ENCODE results near the gene PLEK.
"Not testable (repeated sequence)": the region's sequence is repeated elsewhere in the genome, so short reads cannot be mapped to it uniquely, and the experiment has no call there.

PLEK gene

DNA sequence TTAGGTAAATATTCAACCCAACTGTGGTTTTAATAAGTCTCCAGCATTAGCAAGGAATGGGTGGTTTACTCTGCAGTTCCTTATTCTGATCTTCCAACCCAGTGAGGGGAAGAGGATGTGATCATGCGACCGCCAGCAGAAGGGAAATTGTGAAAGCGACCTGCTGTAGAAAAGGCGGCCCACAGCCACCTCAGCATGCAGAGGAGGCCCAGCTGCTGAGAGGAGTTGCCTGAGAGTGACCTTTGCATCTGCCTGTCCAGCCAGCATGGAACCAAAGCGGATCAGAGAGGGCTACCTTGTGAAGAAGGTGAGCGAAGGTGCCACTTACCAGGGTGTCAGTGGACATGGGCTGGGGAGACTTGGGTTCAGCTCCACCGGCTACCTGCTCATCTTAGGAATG is at the start of gene PLEK:
Gene PLEK (plus strand): TSS at position 196 of the 400 bp plus-strand sequence. CDS start 70 bp downstream, at position 266.
- no peak for DNase-seq

DNA sequence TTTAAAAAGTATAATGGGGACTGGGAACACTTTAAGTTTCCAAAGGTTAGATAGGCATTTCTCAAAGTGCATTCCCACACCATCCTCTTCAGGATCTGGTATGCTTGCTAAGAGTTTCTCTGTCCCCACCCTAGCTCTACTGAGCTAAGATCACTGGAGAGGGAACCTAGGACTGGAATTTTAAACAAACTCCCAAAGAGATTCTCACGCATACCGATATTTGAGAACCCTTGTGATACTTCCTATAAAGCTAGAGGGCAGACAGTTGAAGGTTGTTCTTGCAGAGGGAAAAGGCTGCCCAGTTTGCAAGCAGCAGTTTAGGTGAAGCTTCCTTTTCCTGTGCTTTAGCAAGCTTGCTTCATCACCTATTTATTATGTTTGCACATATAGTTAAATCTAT is 49.0 kb upstream of the PLEK start:
- no peak for DNase-seq

DNA sequence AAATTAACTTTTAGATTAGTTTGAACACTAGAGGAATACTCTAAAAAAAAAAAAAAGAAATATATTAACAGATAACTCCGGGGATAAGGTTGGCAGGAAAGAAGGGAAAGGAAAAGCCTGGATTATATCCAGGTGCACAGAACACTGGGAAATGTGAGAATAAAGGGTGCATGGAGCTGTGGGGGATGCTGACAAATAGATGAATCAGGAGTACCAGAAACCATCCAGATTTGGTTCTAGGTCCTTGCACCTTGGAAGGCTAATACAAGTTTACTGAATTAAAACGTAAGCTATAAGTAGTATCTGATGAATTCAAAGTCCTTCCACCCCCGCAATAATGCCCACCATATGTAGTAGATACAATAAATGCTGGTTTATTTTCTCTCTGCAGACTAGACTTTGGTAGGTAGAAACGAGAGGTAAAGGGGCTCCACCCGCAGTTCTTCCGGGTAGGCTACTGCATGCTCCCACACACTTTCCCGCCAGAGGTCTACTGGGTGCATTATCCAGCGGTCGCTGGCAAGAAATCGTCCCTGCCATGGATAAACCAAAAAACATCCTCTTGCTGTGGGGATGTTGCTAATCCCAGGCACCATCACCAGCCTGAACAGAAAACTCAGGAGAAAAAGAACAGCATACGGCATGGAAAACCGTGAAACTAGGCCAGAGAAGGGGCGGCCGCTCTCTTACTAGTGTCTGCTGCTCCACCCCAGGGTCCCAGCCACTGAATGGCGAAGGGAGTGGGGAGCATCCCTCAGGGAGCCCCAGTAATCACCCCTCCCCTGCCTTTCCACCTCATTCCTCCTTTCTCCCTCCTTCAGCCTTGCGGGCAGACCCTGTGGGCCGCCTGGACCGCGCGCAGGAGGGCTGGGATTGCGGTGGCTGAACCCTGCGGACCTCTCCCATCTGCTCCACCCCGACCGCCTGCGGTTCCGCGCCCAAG is 46.8 kb upstream of the PLEK start:
- no peak for DNase-seq

DNA sequence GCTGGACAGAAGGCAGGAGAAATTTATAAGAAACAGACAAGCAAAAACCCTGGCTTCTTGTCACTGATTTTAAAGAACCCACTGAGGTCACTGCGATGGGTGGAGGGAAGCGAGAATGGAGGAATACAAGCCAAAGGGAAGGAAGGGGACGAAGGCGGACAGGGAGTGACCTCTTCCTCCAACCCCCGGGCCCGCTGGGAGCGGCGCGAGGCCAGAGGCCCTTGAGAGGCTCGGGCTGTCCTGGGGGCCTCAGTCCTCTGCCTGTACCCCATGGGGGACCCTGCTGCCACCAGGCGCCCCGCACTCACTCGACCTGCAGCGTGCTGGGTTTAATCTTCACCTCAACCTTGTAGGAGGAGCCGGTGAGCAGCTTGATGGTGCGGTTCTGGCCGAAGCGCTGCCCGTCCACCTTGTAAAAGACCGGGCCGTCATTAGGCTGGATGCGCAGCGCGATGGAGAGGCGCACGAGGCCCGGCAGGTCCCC is 46.1 kb upstream of the PLEK start:
- no peak for DNase-seq

- no peak for DNase-seq
These were observed 45.5 kb upstream of the PLEK start, which contains the start of gene CNRIP1 for GRCh38 chr2:68319398-68320117. Gene CNRIP1, minus strand, starts transcription at chr2:68319949. Its CDS starts 549 bp downstream, at chr2:68319400.

DNA sequence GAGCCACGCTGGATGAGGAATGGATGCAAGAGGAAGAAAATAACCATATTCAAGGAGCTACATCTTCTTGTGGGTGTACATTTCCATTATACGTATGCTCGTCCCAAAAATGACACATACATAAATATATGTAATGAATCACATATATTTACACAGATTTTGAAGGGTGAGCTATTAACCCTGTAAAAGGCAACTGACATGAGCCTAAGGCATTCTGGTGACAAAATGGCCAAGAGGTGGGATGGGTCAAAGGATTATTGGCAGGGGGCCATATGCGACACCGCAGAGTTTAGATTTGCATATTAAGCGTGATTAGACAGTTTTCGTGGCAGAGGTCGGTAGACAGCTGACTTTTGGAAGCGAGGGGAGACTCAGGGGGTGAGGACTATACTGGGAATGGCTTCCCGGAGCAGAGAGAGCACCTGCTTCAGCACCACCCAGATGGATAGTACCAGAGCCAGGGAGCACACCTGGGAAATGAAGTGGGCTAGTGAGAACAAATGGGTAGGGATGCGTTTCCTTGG is 44.9 kb upstream of the PLEK start:
- DNase-seq, result no peak

DNA sequence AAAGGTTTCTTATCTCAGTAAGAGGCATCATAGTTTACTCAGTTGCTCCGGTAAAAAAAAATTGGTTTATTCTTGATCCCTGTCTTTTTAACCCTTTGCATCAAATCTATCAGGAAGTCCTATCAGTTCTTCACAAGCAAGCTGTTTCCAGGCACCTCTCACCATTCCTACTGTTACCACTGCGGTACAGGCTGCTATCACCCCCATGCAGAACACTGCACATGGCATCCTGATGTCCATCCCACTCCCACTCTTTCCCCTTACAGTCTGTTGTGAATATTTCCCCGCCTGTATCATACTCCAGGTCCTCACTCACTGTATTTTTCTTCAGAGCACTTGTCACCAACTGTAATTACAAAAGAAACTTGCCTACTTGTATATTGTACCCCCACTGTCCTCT is 40.0 kb upstream of the PLEK start:
- no peak for DNase-seq

- no peak for DNase-seq
These were observed 36.2 kb upstream of the PLEK start for GRCh38 chr2:68328901-68329300.

DNA sequence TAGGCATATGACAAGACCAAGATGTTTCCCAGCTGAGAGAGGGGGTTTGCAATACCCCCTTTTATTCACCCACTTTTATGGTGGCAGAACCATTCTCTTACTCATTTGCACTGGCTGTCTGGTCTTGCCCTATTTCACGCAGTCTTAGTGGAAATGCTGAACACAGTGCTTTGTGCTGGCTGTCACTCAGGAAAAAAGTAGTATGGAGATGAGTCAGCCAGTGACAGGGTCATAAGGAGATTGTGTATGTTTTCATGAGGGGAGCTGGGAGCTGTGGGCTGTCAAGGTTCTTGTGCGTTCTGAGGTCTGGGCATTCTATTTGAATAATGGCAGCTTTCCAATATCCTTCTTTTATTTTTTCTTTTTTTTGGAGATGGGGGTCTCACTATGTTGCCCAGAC is 34.4 kb upstream of the PLEK start:
- DNase-seq, result no peak

DNA sequence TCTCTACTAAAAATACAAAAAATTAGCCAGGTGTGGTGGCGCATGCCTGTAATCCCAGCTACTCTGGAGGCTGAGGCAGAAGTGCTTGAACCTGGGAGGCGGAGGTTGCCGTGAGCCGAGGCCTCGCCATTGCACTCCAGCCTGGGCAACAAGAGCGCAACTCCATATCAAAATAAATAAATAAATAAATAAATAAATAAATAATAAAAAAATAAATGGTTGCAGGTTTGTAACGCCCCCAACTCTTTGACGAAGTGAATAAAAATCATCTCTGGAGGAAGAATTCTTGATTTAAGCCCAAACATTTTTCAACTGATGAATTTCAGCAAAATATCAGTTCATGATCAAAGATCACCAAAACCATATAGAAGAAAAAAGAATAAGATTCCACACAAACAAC is 32.1 kb upstream of the PLEK start:
- DNase-seq, result no peak

- DNase-seq, result no peak
These were observed 31.2 kb upstream of the PLEK start for GRCh38 chr2:68333931-68334330.

DNA sequence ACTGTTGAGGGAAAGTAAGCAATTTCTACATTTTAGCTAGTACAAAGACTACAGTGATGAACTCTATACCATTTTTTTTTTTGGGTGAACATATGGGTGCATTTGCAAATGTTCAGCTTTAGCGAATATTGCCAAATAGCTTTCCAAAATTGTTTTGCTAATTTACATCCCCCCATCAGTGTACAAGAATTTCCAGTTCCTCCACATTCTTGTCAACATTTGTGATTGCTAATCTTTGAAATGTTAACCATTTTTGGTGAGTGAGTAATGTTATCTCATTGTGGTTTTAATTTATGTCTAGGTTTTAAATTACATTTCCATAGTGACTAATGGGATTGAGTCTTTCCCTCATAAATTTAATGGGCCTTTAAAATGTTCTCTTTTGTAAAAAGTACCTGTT is 28.9 kb upstream of the PLEK start:
- DNase-seq, result no peak

DNA sequence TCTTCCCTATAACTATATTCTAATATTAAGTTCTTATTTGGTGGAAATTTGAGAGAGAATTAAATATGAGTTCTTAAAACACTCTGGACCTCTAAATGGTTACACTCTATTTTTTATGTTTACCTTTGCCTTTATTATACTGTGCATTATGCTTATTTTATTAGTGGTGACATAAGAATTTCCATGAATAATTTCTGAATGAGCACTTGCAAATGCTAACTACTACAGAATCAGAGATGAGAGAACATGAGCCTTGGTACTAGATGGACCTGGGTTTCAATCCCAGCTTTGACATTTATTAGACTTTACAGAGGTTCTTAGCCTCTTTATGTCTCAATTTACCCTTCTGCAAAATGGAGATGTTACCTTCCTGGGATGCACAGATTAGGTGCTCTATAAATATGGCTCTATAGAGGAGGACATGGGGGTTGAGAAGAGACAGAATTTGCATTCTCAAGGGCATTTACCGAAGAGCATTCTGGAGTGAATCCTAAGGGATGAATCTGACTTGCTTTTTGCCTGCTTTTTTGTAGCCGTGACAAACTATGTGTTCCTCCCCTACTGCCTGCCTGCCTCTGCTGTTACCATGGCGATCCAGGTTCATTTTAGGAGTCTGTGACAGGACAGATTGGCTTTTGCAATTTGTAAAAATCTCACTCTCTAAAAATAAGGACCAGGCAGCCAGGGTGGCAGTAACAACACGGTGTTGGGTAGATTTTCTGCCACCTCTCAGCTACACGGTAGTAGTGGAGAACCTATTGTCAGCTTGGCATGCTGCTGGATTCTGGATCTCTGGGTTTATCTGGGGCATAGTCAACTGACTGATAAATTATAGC is 24.6 kb upstream of the PLEK start:
- no peak for DNase-seq

GRCh38 chr2:68341062-68341329 is 24.1 kb upstream of the PLEK start:
- DNase-seq, result no peak

GRCh38 chr2:68341583-68341982 is 23.5 kb upstream of the PLEK start:
- no peak for DNase-seq

- no peak for DNase-seq
These were observed 22.6 kb upstream of the PLEK start for GRCh38 chr2:68342470-68342869.

DNA sequence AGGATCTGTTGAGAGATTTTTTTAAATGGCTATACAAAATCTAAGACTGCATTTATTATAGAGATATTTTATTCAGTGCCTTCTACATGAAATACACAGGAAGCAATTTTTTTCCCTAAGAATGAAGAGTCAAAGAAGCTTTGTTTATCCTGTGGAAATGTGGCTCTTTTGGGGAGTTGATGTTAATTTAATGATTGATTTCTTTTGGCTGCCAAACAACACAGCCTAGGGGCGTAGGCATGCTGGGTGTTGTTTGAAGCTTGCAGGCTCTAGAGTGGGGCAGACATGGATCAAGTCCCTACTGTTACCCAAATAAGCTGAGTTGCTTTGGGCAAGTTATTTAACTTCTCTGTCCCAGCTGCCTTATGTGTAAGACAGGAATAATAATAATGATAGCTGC is 21.1 kb upstream of the PLEK start:
- no peak for DNase-seq

GRCh38 chr2:68345129-68345875 is 19.8 kb upstream of the PLEK start:
- DNase-seq, result no peak

DNA sequence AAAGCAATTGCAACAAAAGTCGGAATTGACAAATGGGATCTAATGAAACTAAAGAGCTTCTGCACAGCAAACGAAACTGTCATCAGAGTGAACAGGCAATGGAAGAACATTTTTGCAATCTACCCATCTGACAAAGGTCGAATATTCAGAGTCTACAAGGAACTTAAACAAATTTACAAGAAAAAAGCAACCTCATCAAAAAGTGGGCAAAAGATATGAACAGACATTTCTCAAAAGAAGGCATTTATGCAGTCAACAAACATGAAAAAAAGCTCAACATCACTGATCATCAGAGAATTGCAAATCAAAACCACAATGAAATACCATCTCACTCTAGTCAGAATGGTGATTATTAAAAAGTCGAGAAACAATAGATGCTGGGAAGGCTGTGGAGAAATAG is 16.0 kb upstream of the PLEK start:
- DNase-seq, result not testable (repeated sequence)

DNA sequence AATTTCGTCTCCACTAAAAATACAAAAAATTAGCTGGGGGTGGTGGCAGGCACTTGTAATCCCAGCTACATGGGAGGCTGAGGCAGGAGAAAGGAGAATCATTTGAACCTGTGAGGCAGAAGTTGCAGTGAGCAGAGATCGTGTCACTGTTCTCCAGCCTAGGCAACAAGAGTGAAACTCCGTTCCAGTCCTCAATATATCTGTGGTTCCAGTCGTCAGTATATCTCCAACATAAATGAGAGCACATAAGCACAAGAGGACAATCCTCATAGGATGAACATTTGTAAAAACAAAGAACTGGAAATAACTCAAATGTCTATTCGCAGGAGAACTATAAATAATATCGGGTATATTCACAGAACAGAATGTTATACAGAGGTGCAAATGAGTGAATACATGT is 13.1 kb upstream of the PLEK start:
- no peak for DNase-seq

- no peak for DNase-seq
These were observed 12.3 kb upstream of the PLEK start for GRCh38 chr2:68352651-68353391.
